HG03196 (cell line): Measurements from ENCODE around the gene DNAJC2.

Experiments
- ATAC-seq: cut with Tn5 transposase; IDR thresholded peaks from one replicate; pipeline ENCODE4 v1.9.1; 2021; ENCODE audit not compliant: unreplicated experiment

DNAJC2 gene, protein sequence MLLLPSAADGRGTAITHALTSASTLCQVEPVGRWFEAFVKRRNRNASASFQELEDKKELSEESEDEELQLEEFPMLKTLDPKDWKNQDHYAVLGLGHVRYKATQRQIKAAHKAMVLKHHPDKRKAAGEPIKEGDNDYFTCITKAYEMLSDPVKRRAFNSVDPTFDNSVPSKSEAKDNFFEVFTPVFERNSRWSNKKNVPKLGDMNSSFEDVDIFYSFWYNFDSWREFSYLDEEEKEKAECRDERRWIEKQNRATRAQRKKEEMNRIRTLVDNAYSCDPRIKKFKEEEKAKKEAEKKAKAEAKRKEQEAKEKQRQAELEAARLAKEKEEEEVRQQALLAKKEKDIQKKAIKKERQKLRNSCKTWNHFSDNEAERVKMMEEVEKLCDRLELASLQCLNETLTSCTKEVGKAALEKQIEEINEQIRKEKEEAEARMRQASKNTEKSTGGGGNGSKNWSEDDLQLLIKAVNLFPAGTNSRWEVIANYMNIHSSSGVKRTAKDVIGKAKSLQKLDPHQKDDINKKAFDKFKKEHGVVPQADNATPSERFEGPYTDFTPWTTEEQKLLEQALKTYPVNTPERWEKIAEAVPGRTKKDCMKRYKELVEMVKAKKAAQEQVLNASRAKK

DNA sequence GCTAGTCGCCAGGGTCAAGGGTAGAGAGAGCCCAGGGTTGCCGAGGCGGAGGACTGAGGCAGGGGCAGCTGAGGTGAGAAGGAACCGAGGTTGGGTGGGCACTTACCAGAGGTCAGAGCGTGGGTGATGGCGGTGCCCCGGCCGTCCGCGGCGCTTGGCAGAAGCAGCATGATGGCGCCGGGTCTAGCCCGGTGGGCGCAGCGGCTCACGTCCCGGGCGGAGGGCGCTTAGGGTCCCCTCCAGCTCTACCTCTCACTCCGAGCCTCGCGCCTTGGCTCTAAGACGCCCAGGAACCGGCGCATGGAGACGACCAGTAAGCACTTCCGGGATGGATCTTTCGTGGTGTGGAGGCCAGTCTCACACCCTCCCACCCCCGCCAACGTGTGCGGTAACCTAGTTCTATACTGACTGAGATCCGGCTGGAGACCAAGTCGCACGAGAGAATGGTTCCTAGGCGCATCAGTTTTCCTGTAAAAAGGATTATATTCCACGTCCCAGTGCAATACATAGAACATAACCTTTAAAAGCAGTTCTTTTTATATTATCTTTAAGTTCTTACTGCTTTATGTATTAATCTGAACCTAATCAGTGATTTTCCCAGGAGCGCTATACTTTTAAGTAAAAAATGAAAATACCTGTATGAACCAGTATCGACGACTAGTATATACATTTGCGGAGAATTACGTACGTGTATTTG lies at the start of gene DNAJC2:
Gene DNAJC2 (minus strand): TSS at position 315 of the 697 bp plus-strand sequence. CDS start 145 bp downstream, at position 170.
- ATAC-seq: peak; percentile 79

- no peak for ATAC-seq
Measured at GRCh38 chr7:103391976-103392375, 47.4 kb upstream of the DNAJC2 start.

- no peak for ATAC-seq
Measured at GRCh38 chr7:103391150-103391549, 46.6 kb upstream of the DNAJC2 start.

DNA sequence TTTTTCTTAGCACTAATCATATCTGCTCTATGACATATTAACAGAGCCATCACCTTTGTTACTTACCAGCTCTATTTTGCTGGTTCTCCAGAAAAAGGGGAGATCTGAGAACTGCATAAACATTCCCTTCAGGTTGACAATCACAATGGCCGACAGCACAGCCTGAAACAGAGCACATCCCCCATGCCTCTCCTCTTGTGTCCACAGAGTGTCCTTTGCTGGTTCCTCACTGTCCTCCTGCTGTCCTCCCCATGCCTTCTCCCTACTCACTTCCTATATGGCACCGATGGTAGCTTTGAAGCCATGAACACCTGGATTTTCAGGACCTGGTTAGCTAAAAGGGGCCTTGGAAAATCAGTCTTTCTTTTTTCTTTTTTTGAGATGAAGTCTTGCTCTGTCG lies 44.7 kb upstream of the DNAJC2 start:
- ATAC-seq: no peak

DNA sequence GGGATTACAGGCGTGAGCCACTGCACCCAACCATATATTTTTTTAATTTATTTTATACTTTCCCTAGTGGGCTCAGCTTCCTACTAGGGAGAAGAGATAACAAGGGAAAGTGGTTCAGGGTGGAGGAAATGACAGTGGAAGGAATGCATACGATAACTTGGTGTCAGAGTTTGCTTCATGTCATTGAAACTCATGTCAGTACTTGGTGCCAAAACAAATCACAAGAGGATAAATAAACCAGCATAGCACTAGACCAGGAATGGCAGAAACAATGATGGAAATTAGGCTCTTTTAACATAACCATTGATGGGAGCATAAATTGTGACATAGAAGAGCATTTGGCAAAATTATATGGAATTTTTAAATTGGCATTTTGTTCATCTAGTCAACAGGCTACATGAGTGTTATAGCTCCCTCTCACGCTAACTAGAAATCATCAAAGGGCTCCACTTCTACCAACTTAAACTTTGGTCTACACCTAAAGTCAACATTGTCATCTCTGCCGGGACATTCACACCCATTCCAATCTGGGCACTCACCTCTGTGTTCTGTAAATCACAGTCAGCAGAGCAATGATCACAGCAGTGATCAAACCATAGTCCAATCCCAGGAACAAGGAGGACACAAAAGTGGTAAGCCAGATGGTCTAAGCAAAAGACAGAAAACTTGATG lies 44.0 kb upstream of the DNAJC2 start:
- ATAC-seq: no peak

DNA sequence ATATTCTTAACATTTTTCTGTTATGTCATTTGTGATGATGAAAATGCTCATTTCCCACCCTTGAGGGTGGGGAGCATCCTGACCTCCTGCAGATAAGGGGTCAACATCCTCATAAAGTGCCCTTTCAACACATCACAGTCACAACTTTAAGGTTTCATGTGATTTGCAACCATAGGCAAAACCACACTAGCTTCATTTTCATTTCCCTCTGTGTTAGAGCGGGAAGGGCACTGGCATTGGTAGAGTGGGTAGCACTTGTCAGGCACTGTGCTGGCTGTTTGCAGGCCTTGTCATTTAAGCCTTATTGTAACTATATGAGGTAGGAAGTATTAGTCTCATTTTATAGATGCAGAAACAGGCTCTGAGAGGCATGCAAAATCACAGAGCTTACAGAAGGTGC lies 42.7 kb upstream of the DNAJC2 start:
- no peak for ATAC-seq

- ATAC-seq: no peak
Measured at GRCh38 chr7:103382032-103382402, 37.5 kb upstream of the DNAJC2 start.

DNA sequence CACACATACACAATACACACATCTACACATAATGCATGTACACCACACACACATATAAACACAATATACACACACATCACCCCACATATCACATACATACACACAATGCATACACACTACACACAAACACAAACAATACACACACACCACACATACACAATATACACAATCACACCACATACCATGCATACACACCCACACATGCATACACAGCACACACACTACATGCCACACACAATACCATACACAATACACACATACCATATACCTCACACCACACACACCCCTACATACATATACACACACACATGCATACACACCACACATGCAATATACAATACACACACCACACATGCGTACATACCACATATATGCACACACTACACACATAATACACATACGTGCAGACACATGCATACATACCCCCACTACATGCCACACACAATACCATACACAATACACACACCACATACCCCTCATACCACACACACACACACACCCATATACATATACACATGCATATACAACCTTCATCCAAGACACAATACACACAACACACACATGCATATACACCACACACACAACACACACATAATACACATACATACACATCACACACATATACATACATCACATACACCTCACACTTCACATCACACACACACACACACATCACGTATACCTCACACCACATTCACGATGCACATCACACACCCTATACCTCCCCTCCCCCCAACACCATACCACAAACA lies 36.9 kb upstream of the DNAJC2 start:
- no peak for ATAC-seq

- ATAC-seq: no peak
Measured at GRCh38 chr7:103380395-103381191, 36.0 kb upstream of the DNAJC2 start.

DNA sequence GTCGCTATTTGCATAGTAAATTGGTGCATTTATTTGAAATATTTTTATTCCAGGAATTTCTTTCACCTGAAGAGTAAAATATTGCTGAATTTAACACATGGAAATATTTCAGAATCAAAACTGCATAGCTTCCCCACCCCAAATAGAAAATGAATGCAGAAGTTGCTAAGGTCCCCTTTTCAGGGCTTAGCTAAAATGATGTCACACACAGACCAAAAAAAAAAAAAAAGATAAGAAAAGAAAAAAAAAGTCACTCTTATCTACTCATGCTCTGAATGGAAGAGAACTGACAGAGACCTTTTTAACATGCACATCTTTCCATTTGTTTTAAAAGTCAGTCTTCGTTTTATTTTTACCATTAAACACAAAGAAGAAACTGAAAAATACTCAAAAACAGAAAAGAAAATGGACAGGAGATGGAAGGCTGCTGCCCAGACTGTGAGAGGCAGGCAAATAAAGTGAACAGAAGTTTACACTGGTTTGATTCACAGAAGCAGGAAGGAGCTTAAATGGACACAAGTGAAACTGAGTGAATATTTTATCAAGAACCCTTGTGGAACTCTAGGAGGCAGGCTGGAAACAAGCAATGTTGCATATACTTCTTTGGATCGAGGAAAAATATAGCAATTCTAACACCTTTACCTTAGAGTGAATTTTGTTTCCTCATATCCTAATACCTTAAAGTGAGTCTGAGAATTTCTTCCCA lies 34.9 kb upstream of the DNAJC2 start:
- ATAC-seq: no peak

- no peak for ATAC-seq
Measured at GRCh38 chr7:103373866-103374643, 29.5 kb upstream of the DNAJC2 start.

DNA sequence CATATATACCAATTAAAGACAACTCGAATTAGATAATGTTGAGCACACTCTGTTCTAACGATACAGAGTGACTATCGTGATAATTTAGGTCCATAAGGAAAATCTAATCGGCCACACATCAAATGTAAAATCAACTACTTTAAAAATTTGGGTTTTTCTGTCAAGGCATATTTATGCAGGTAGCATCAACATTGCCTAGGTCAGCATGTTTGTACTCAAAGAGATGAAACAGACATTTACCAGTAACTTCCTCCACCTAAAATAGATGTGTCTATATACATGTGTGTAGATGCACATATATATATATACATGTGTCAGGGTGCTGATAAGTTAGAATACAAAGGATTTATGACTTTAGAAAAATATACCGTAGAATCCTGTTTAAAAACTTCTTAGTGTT lies 24.9 kb upstream of the DNAJC2 start:
- no peak for ATAC-seq

DNA sequence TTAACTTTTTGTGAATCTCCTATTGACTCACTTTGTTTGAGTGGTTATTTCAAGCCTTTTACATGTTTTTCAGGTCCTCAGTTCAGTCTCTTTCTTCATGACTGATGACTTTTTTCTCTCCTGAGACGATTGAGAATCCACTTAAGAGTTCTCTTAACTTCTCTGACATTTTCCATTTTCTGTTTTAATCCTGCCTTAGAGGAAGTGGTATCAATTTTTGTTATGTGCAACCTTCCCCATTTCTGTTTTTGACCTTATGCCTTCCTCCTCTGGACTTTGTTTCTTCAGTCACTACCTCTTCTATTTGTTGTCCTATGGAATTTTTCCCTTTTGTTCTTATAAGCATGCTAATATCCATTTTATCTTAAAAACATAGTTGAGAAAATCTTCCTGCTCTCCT lies 5.2 kb upstream of the DNAJC2 start:
- no peak for ATAC-seq

- ATAC-seq: no peak
Measured at GRCh38 chr7:103348959-103349358, 4.4 kb upstream of the DNAJC2 start.

DNA sequence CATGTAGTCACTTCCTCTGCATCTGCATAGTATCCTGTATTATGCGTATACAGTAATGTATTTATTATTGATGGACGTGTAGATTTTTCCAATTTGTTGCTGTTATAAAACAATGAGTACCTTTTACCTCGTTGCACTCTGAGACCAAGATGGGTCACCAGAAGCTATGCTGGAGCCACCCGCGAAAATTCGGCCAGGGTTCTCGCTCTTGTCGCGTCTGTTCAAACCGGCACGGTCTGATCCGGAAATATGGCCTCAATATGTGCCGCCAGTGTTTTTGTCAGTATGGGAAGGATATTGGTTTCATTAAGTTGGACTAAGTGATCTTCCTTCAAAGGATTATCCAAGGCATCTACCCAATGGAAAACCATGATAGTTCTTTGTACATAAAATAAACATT lies 3.9 kb upstream of the DNAJC2 start:
- no peak for ATAC-seq

DNA sequence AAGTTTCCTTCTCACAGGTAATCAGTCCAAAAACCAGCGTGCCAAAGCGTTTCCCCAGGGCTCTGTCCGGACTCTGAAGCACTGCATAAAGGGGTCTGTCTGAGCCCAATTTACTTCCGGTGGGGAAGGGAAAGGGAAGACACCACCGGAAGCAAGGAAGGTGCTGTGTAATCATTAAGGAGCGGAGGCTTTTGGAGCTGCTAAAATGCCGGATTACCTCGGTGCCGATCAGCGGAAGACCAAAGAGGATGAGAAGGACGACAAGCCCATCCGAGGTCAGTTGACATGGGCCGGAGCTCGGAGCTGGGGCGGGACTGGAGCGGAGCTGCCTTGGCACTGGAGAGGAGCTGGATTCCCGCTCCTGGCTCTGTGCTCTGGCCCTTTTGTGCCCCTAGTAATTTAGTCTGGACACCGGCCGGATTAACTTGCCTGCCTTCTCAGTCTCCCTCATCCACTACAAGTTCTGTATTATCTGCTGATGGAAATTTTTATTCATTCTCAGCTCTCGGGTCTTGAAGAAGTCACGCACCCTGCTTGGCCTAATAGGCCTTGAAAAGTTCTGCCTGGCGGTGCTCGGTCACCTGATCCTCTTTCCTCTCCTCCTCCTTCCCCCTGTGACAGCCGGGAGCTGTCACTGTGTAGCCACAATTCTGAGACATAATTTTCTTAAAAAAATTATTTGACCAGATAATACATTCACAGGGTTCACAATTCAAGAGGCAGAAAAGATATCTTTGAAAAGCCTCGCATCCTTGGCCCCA lies 3.1 kb upstream of the DNAJC2 start, which contains the start of gene PSMC2:
Gene PSMC2 (plus strand): TSS at position 137 of the 761 bp plus-strand sequence. CDS start 69 bp downstream, at position 206.
- peak; percentile 79 for ATAC-seq

DNA sequence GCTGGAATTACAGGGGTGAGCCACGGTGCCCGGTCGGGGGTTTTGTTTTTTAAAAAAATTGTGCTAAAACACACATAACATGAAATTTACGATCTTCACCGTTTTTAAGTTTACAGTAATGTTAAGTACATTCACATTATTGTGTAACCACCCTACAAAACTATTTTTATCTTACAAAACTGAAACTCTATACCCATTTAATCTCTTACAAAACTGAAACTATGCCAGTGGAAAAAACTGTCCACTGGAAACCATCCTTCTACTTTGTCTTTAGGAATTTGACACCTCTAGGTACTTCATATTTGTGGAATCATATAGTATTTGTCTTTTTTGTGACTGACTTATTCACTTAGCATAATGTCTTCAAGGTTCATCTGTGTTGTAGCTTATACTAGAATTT lies 1.8 kb upstream of the DNAJC2 start:
- no peak for ATAC-seq
